GM23338 (cell line): ENCODE data around the gene KCNK17. TPM values are rescaled to one million over a fixed set of nuclear protein-coding genes. Genes with fewer than 3 reads are reported as not detected.

Source experiments
- ATAC-seq: fragments of 200-7000 bp; cut with Tn5 transposase; 3 replicates; pipeline ENCODE4 v1.9.1; 2020
- DNase-seq: peaks from one replicate; pipeline ENCODE4 v3.0.0-alpha.2; 2015; ENCODE audit warnings: low spot score
- H2AFZ ChIP-seq: fragments of 200-600 bp; sonication (generic); 2 replicates; pipeline ENCODE4 v1.8.0; 2016; ENCODE audit warnings: antibody characterized with exemption, mild to moderate bottlenecking, moderate library complexity
- H3F3A ChIP-seq: fragments of 200-600 bp; sonication (generic); replicated peaks from 2 replicates; pipeline ENCODE4 v1.8.0; 2017; ENCODE audit warnings: antibody characterized with exemption, mixed run types, low read depth
- H3K27ac ChIP-seq: fragments of 200-600 bp; sonication (generic); 2 replicates; pipeline ENCODE4 v1.6.1; 2016; ENCODE audit warnings: low read depth
- H3K27me3 ChIP-seq: fragments of 200-600 bp; sonication (generic); 2 replicates; pipeline ENCODE4 v1.8.0; 2016; ENCODE audit warnings: mild to moderate bottlenecking, mixed run types, moderate library complexity; ENCODE audit not compliant: insufficient read depth
- H3K36me3 ChIP-seq: fragments of 200-600 bp; sonication (generic); 2 replicates; pipeline ENCODE4 v1.8.0; 2016; ENCODE audit warnings: mild to moderate bottlenecking; ENCODE audit not compliant: insufficient read depth
- H3K4me1 ChIP-seq: fragments of 200-600 bp; sonication (generic); 2 replicates; pipeline ENCODE4 v1.8.0; 2016; ENCODE audit warnings: mild to moderate bottlenecking, moderate library complexity; ENCODE audit not compliant: insufficient read depth
- H3K4me2 ChIP-seq: fragments of 200-600 bp; sonication (generic); 2 replicates; pipeline ENCODE4 v1.7.1; 2017; ENCODE audit warnings: mixed run types
- H3K4me3 ChIP-seq: fragments of 200-600 bp; sonication (generic); 2 replicates; pipeline ENCODE4 v1.6.1; 2016; ENCODE audit warnings: mixed run types
- H3K79me2 ChIP-seq: fragments of 200-600 bp; sonication (generic); replicated peaks from 2 replicates; pipeline ENCODE4 v1.8.0; 2017; ENCODE audit warnings: mild to moderate bottlenecking; ENCODE audit not compliant: insufficient read depth
- H3K9me2 ChIP-seq: fragments of 200-600 bp; sonication (generic); 2 replicates; pipeline ENCODE4 v1.8.0; 2017; ENCODE audit not compliant: insufficient read depth
- H4K20me1 ChIP-seq: fragments of 200-600 bp; sonication (generic); replicated peaks from 2 replicates; pipeline ENCODE4 v1.8.0; 2017; ENCODE audit warnings: mild to moderate bottlenecking; ENCODE audit not compliant: insufficient read depth
- H3K27ac Mint-ChIP-seq: 2 replicates; pipeline ENCODE4 v1.8.0; 2020; ENCODE audit warnings: inconsistent platforms, mild to moderate bottlenecking, moderate library complexity, mixed read lengths
- H3K27me3 Mint-ChIP-seq: 3 replicates; pipeline ENCODE4 v1.8.0; 2022; ENCODE audit warnings: low read depth, mild to moderate bottlenecking, moderate library complexity, mixed read lengths, inconsistent platforms; ENCODE audit not compliant: insufficient read depth, poor library complexity
- H3K36me3 Mint-ChIP-seq: 3 replicates; pipeline ENCODE4 v1.8.0; 2021; ENCODE audit warnings: low read depth, mild to moderate bottlenecking, inconsistent platforms, moderate library complexity, mixed read lengths
- H3K4me1 Mint-ChIP-seq: 3 replicates; pipeline ENCODE4 v1.8.0; 2020; ENCODE audit warnings: mild to moderate bottlenecking, inconsistent platforms, mixed read lengths
- H3K4me3 Mint-ChIP-seq: 3 replicates; pipeline ENCODE4 v1.8.0; 2021; ENCODE audit warnings: moderate library complexity, mild to moderate bottlenecking, inconsistent platforms, mixed read lengths
- H3K9me3 Mint-ChIP-seq: 3 replicates; pipeline ENCODE4 v1.8.0; 2020; ENCODE audit warnings: moderate library complexity, mild to moderate bottlenecking, inconsistent platforms, mixed read lengths
- CTCF ChIP-seq, 2 experiments: fragments of 200-600 bp in 1 of 2; sonication (generic) in 1 of 2; conservative IDR thresholded peaks; 2 replicates each; pipeline versions ENCODE4 v1.5.1 to v1.6.1; 2016 to 2017; ENCODE audit warnings: antibody characterized with exemption in 2 of 2, low read depth in 2 of 2, mild to moderate bottlenecking in 2 of 2, moderate library complexity in 1 of 2
- EZH2 ChIP-seq: fragments of 200-600 bp; sonication (generic); IDR thresholded peaks from one replicate; pipeline ENCODE4 v1.8.0; 2017; ENCODE audit warnings: antibody characterized with exemption, mild to moderate bottlenecking, low read depth; ENCODE audit not compliant: unreplicated experiment
- POLR2AphosphoS5 ChIP-seq: IDR thresholded peaks from 2 replicates; pipeline ENCODE4 v1.6.1; 2016; ENCODE audit warnings: antibody characterized with exemption, low read depth
- ZNF462 ChIP-seq: fragments of 250-450 bp; sonication (Bioruptor Pico); IDR thresholded peaks from 2 replicates; pipeline ENCODE4 v1.5.0; 2020; ENCODE audit warnings: mild to moderate bottlenecking, moderate library complexity
- polyA plus RNA-seq: library from polyadenylated mRNA; unstranded; fragments of >200 nt; fragmentation: Nextera tagmentation; extraction: Ambion mirVana; gene quantifications from 2 replicates; pipeline ENCODE4 v1.2.1, GENCODE V29; 2016
- total RNA-seq: library from RNA; depleted of rRNA; stranded (reverse); fragments of >200 nt; shearing (Covaris generic); gene quantifications from 2 replicates; pipeline ENCODE4 v1.2.3, GENCODE V29; 2014

KCNK17 gene
- total and polyA plus RNA-seq, 2 experiments from 2014 or later = 2.2 to 3.1 TPM

DNA sequence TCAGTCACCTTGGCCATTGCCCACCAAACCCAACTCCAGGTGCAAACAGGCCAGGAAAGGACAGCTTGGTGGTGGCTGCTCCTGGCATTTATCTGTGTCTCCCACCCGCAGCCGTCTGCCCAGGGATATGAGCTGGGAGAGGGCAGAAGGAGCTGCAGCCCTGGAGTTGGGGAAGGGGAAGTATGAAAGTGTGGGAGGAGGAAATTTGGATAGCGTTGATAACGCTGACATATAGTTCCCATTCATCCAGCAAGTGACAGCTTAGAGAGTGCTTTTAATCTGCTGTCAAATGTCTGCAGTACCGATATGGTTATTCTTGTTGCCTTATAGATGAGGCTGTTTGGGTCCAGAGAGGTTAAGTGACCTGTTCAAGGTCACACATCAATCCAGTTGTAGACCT lies 7.5 kb upstream of the KCNK17 start (continued):
- TF ChIP-seq ZNF462 (CRISPR knock-in tag) = no peak
- TF ChIP-seq POLR2AphosphoS5 = no peak
- no peak for TF ChIP-seq CTCF (conservative IDR thresholded peaks at IDR 0.05; ENCODE audit: low read depth in 2 of 2)

DNA sequence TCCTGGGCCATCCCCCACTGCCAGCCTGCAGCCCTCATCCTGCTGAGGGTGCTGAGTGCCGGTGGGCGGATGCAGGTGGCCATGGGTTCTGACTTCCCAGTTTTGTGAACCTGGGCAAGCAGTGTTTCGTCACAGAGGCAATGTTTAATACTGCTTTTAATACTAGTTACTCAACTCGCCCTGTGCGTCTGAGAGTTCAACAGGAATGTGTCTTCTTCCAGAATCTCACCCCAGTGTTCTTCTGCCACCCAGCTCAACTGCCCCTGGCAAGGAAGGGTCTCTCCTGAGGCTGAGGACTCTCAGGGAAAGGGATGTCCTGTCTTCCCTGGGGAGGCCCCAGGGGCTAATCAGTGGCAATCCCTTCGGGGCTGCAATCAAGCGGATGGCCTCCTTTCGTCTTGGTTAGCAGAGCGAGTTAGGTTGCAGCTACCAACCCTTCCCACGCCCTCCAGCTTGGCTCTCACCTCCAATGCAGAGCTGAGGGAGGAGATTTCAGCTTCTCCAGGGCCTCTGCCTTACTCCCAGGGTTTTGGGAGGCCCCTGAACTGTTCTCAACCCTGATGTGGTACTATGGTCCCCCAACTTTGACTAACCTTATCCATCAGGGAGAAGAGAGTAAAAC lies 6.3 kb upstream of the KCNK17 start:
- no peaks in the 10 kb centered on the region for H3F3A ChIP-seq
- no peaks in the 10 kb centered on the region for H3K36me3 ChIP-seq
- H3K4me1 ChIP-seq = no peaks in the 10 kb centered on the region
- no peak for DNase-seq
- no peak overlapping the region for H3K4me2 ChIP-seq
- no peak overlapping the region for H3K27ac Mint-ChIP-seq
- no peak overlapping the region for H3K4me3 ChIP-seq
- H3K79me2 ChIP-seq = no peaks in the 10 kb centered on the region
- no peak overlapping the region for H3K27ac ChIP-seq
- peaks cover 14% of the 10 kb centered on the region for H3K27me3 Mint-ChIP-seq
- H2AFZ ChIP-seq = no peak overlapping the region
- peaks cover 5% of the 10 kb centered on the region for H3K9me2 ChIP-seq
- no peak for TF ChIP-seq EZH2
- no peak for ATAC-seq
- H3K27me3 ChIP-seq = peaks cover 6% of the 10 kb centered on the region
- no peaks in the 10 kb centered on the region for H3K36me3 Mint-ChIP-seq
- no peaks in the 10 kb centered on the region for H4K20me1 ChIP-seq
- no peak overlapping the region for H3K4me3 Mint-ChIP-seq
- H3K4me1 Mint-ChIP-seq = no peaks in the 10 kb centered on the region
- no peaks in the 10 kb centered on the region for H3K9me3 Mint-ChIP-seq
